ENCODE data around the gene RHOT2.

- TF ChIP-seq ZNF311 (CRISPR knock-in tag; IDR thresholded peaks at IDR 0.05) (no peak), ZZZ3 (IDR thresholded peaks at IDR 0.05) (no peak), SAFB (IDR thresholded peaks at IDR 0.05; ENCODE audit: borderline replicate concordance, low read depth, low read length) (peak; percentile 9; the same call in 1 of the 2 replicates), SP1 (CRISPR knock-in tag; IDR thresholded peaks at IDR 0.05) (no peak; the same call in 1 of the 2 replicates), BCL6 (CRISPR knock-in tag; IDR thresholded peaks at IDR 0.05) (no peak), ZFP30 (CRISPR knock-in tag; IDR thresholded peaks at IDR 0.05; ENCODE audit: borderline replicate concordance) (no peak), UBTF (IDR thresholded peaks at IDR 0.05; ENCODE audit: borderline replicate concordance in 1 of 2, low read depth in 2 of 2, low read length in 2 of 2) (no peak), ZNF282 (CRISPR knock-in tag; IDR thresholded peaks at IDR 0.05) (0 out of 2 replicates have a peak, but pooled peaks have one; percentile 51), TAF7 (tag; IDR thresholded peaks at IDR 0.05) (no peak), EHMT2 (IDR thresholded peaks at IDR 0.05) (no peak)
- TF ChIP-seq, protein P1, sequence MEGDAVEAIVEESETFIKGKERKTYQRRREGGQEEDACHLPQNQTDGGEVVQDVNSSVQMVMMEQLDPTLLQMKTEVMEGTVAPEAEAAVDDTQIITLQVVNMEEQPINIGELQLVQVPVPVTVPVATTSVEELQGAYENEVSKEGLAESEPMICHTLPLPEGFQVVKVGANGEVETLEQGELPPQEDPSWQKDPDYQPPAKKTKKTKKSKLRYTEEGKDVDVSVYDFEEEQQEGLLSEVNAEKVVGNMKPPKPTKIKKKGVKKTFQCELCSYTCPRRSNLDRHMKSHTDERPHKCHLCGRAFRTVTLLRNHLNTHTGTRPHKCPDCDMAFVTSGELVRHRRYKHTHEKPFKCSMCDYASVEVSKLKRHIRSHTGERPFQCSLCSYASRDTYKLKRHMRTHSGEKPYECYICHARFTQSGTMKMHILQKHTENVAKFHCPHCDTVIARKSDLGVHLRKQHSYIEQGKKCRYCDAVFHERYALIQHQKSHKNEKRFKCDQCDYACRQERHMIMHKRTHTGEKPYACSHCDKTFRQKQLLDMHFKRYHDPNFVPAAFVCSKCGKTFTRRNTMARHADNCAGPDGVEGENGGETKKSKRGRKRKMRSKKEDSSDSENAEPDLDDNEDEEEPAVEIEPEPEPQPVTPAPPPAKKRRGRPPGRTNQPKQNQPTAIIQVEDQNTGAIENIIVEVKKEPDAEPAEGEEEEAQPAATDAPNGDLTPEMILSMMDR (IDR thresholded peaks at IDR 0.05 in 2 of 3, conservative IDR thresholded peaks at IDR 0.05 in 1 of 3; ENCODE audit: insufficient read depth in 2 of 3, low read depth in 1 of 3, low read length in 3 of 3), result peak in 1 of 3 experiments; percentile 24; a peak in 1 of 6 replicates
Observed at GRCh38 chr16:661184-661821, 6.6 kb upstream of the RHOT2 start.

Data from K562 (cell line).